CD4-positive, alpha-beta T cell (primary cell): ENCODE results near the gene FILIP1L. TPM values are rescaled to one million over a fixed set of nuclear protein-coding genes. Genes with fewer than 3 reads are reported as not detected.

ENCODE experiments used
- ATAC-seq: fragments of 200-7000 bp; cut with Tn5 transposase; one replicate; pipeline ENCODE4 v1.10.0; 2022; ENCODE audit warnings: mild to moderate bottlenecking; ENCODE audit not compliant: poor library complexity
- CTCF ChIA-PET: fragments of 350-600 bp; sonication (Branson Sonifier 250); formaldehyde crosslinking; loops from one replicate; lab custom pipeline; 2021; ENCODE audit warnings: antibody characterized with exemption, inconsistent platforms; lab: Charles Lee
- POLR2A ChIA-PET: fragments of 350-600 bp; sonication (Branson Sonifier 250); formaldehyde crosslinking; loops from one replicate; lab custom pipeline; 2021; ENCODE audit warnings: antibody characterized with exemption, inconsistent platforms; lab: Charles Lee
- DNase-seq, 14 experiments: peaks; one replicate each; pipeline ENCODE4 v3.0.0-alpha.2; 2013 to 2020; ENCODE audit warnings: mixed read lengths in 2 of 14
- H3K27ac ChIP-seq, 2 donors: one replicate each; pipeline versions ENCODE4 v1.5.1 to v1.7.0; 2013; ENCODE audit warnings: low read length in 2 of 2, low read depth in 1 of 2, mild to moderate bottlenecking in 1 of 2
- H3K27me3 ChIP-seq, 2 experiments: 1 replicate in 1 of 2; 2 replicates in 1 of 2; pipeline versions ENCODE4 v1.6.1 to v1.7.0; 2013; ENCODE audit warnings: low read length in 2 of 2, control low read depth in 1 of 2, mild to moderate bottlenecking in 1 of 2, moderate library complexity in 1 of 2; ENCODE audit not compliant: insufficient read depth in 2 of 2, control insufficient read depth in 1 of 2
- H3K36me3 ChIP-seq: one replicate; pipeline ENCODE4 v1.6.1; 2013; ENCODE audit warnings: low read length, control low read depth; ENCODE audit not compliant: insufficient read depth
- H3K4me1 ChIP-seq: one replicate; pipeline ENCODE4 v1.6.1; 2013; ENCODE audit warnings: low read length, control low read depth; ENCODE audit not compliant: insufficient read depth
- H3K4me3 ChIP-seq: one replicate; pipeline ENCODE4 v1.5.1; 2013; ENCODE audit warnings: mild to moderate bottlenecking, low read length, moderate library complexity
- H3K9me3 ChIP-seq, 2 experiments: 1 replicate in 1 of 2; 2 replicates in 1 of 2; pipeline versions ENCODE4 v1.6.1 to v1.7.0; 2013; ENCODE audit warnings: low read length in 2 of 2, mild to moderate bottlenecking in 2 of 2, control low read depth in 1 of 2, moderate library complexity in 1 of 2; ENCODE audit not compliant: control insufficient read depth in 1 of 2, insufficient read depth in 1 of 2
- H3K27ac Mint-ChIP-seq: one replicate; pipeline ENCODE4 v1.8.0; 2020; ENCODE audit warnings: mixed read lengths
- H3K27me3 Mint-ChIP-seq: one replicate; pipeline ENCODE4 v1.8.0; 2021; ENCODE audit warnings: mixed read lengths
- H3K36me3 Mint-ChIP-seq: one replicate; pipeline ENCODE4 v1.8.0; 2021; ENCODE audit warnings: low read depth, mixed read lengths
- H3K4me1 Mint-ChIP-seq: one replicate; pipeline ENCODE4 v1.8.0; 2021; ENCODE audit warnings: low read depth, mixed read lengths
- H3K4me3 Mint-ChIP-seq: one replicate; pipeline ENCODE4 v1.8.0; 2020; ENCODE audit warnings: mild to moderate bottlenecking, mixed read lengths
- H3K9me3 Mint-ChIP-seq: one replicate; pipeline ENCODE4 v1.8.0; 2020; ENCODE audit warnings: mixed read lengths
- intact Hi-C, 2 experiments: fragments of 100-400 bp; cut with DNase I in 1 of 2; cut with micrococcal nuclease in 1 of 2; formaldehyde crosslinking; loops; one replicate each; pipeline versions ENCODE4 v1.15.1 to v1.9.0; 2023 to 2025; cut with DNase I, micrococcal nuclease
- total RNA-seq, 174 experiments: library from RNA in 2 of 174; stranded (reverse) in 2 of 174; gene quantifications; one replicate each; pipeline ENCODE4 v1.2.3 and lab custom pipeline; 2021 to 2026
- TF ChIP-seq, protein P1 (sequence below): fragments of 200-600 bp; IDR thresholded peaks from one replicate; pipeline ENCODE4 v1.8.0; 2022; ENCODE audit warnings: antibody characterized with exemption, mild to moderate bottlenecking

Gene FILIP1L
- total RNA-seq, 2 experiments from 2014 or later = 0.08 to 0.28 TPM

- H3K27ac Mint-ChIP-seq = no peak overlapping the region
- H3K27ac ChIP-seq = no peak overlapping the region
- no peaks in the 10 kb centered on the region for H3K27me3 ChIP-seq
- H3K4me3 Mint-ChIP-seq = no peak overlapping the region
- no peaks in the 10 kb centered on the region for H3K9me3 ChIP-seq
- ATAC-seq = no peak
- no peaks in the 10 kb centered on the region for H3K4me1 Mint-ChIP-seq
- intact Hi-C loops = no loop called here
- POLR2A ChIA-PET = no interaction called here
- no peaks in the 10 kb centered on the region for H3K27me3 Mint-ChIP-seq
- H3K4me1 ChIP-seq = no peaks in the 10 kb centered on the region
- no peak for DNase-seq
- no peak overlapping the region for H3K4me3 ChIP-seq
- H3K36me3 ChIP-seq = no peaks in the 10 kb centered on the region
- TF ChIP-seq, protein P1, sequence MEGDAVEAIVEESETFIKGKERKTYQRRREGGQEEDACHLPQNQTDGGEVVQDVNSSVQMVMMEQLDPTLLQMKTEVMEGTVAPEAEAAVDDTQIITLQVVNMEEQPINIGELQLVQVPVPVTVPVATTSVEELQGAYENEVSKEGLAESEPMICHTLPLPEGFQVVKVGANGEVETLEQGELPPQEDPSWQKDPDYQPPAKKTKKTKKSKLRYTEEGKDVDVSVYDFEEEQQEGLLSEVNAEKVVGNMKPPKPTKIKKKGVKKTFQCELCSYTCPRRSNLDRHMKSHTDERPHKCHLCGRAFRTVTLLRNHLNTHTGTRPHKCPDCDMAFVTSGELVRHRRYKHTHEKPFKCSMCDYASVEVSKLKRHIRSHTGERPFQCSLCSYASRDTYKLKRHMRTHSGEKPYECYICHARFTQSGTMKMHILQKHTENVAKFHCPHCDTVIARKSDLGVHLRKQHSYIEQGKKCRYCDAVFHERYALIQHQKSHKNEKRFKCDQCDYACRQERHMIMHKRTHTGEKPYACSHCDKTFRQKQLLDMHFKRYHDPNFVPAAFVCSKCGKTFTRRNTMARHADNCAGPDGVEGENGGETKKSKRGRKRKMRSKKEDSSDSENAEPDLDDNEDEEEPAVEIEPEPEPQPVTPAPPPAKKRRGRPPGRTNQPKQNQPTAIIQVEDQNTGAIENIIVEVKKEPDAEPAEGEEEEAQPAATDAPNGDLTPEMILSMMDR = no peak
- H3K9me3 Mint-ChIP-seq = no peaks in the 10 kb centered on the region
- CTCF ChIA-PET = no interaction called here
- no peaks in the 10 kb centered on the region for H3K36me3 Mint-ChIP-seq
Measured at GRCh38 chr3:100030914-100031425, 83.3 kb downstream of the FILIP1L start.

DNA sequence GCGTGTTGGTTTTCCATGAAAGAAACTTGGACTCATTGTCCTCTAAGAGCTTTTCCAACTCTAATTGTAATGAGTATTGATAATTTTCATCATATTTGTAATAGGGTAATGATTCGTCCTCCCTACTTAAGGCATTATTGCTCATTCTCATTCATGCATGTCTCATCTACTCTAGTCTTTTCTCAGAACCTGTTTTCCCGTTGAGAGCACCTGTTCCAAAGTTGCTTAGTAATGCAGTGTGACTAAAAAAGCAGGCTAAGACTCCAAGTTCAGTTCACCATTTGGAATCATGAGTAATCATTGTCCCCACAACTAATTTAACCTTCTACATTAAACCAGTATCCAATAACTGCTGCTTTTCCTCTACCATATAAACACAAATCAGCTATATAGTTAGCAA, 84.0 kb downstream of the FILIP1L start:
- CTCF ChIA-PET = no interaction called here
- no peak for ATAC-seq
- Mint-ChIP-seq H3K27ac (no peak overlapping the region), H3K4me3 (no peak overlapping the region), H3K27me3 (no peaks in the 10 kb centered on the region), H3K36me3 (no peaks in the 10 kb centered on the region), H3K4me1 (no peaks in the 10 kb centered on the region), H3K9me3 (no peaks in the 10 kb centered on the region)
- TF ChIP-seq, protein P1 = no peak
- Histone ChIP-seq H3K27ac (no peak overlapping the region), H3K4me1 (no peaks in the 10 kb centered on the region), H3K9me3 (no peaks in the 10 kb centered on the region), H3K4me3 (no peak overlapping the region), H3K36me3 (no peaks in the 10 kb centered on the region), H3K27me3 (no peaks in the 10 kb centered on the region)
- DNase-seq = no peak
- intact Hi-C loops = no loop called here
- POLR2A ChIA-PET = no interaction called here

DNA sequence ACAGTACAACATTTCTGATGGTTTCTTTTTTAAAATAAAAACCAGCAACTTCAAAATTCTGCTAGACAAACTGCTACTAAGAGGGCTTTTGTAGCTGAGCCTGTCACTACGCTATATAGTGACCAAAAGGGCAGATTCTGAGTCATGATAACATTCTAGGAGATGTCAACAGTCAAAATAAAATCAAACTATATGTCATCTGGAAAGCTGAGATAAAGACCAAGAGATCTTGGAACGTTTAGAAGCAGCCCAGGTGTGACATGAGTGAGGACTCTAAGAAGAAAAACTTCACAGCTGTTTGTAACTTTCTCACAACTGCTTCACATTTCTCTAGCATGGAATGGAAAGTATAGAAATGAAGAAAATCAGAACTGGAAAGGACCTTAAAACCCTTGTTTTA, 84.6 kb downstream of the FILIP1L start:
- CTCF ChIA-PET = interaction anchor here (0.6 to 1.0 kb wide), 2 partner anchors 13 to 197 kb away, joined by 3 to 4 read pairs; no protein-coding TSS in a partner anchor
- POLR2A ChIA-PET = interaction anchor here (1.3 kb wide), 1 partner anchor 8 kb away, joined by 3 read pairs; no protein-coding TSS in a partner anchor
- Histone ChIP-seq H3K36me3 (no peaks in the 10 kb centered on the region), H3K27ac (no peak overlapping the region), H3K4me1 (no peaks in the 10 kb centered on the region), H3K4me3 (no peak overlapping the region), H3K9me3 (no peaks in the 10 kb centered on the region), H3K27me3 (no peaks in the 10 kb centered on the region)
- DNase-seq = no peak
- no peaks in the 10 kb centered on the region for H3K9me3 Mint-ChIP-seq
- H3K27ac Mint-ChIP-seq = no peak overlapping the region
- TF ChIP-seq, protein P1 = no peak
- intact Hi-C loops = no loop called here
- no peaks in the 10 kb centered on the region for H3K4me1 Mint-ChIP-seq
- H3K36me3 Mint-ChIP-seq = no peaks in the 10 kb centered on the region
- H3K27me3 Mint-ChIP-seq = no peaks in the 10 kb centered on the region
- ATAC-seq = no peak
- H3K4me3 Mint-ChIP-seq = no peak overlapping the region
